ENCODE measurements around the gene NTNG2. TPM values are rescaled to one million over a fixed set of nuclear protein-coding genes. Genes with fewer than 3 reads are reported as not detected.

NTNG2 gene
- total RNA-seq, 4 donors from 2014 or later = 1.5 to 6.6 (median 4.3) TPM

- intact Hi-C loops (cut with DNase I) = no loop called here
- Histone ChIP-seq H3K4me3 (no peak overlapping the region), H3K4me1 (peaks cover 0 to 5% (median 0%) of the 10 kb centered on the region in 4 donors), H3K27me3 (peaks cover 0 to 46% (median 1%) of the 10 kb centered on the region in 4 donors), H3K9me3 (no peaks in the 10 kb centered on the region), H3K27ac (replicated peaks in 1 of 4) (no peak overlapping the region), H3K36me3 (no peaks in the 10 kb centered on the region)
- no peak for DNase-seq (ENCODE audit: extremely low spot score)
- WGBS = 85% methylated on average over 5 of the region's 5 CpGs
- TF ChIP-seq POLR2A (IDR thresholded peaks at IDR 0.05; ENCODE audit: low read depth) = no peak
- no peak for TF ChIP-seq EP300 (IDR thresholded peaks at IDR 0.05)
- TF ChIP-seq CTCF (IDR thresholded peaks at IDR 0.05) = no peak
- TF ChIP-seq POLR2AphosphoS5 (IDR thresholded peaks at IDR 0.05) = no peak
These were observed 10.3 kb downstream of the NTNG2 start for GRCh38 chr9:132172185-132172584.

- Histone ChIP-seq H3K4me3 (no peak overlapping the region), H3K9me3 (no peaks in the 10 kb centered on the region), H3K4me1 (no peaks in the 10 kb centered on the region), H3K27ac (replicated peaks in 1 of 4) (no peak overlapping the region), H3K36me3 (no peaks in the 10 kb centered on the region), H3K27me3 (peaks cover 0 to 31% (median 0%) of the 10 kb centered on the region in 4 donors)
- WGBS = 69% methylated on average over 13 of the region's 14 CpGs
- no peak for DNase-seq (ENCODE audit: extremely low spot score)
- intact Hi-C loops (cut with DNase I) = no loop called here
- no peak for TF ChIP-seq POLR2A (IDR thresholded peaks at IDR 0.05; ENCODE audit: low read depth)
- TF ChIP-seq EP300 (IDR thresholded peaks at IDR 0.05) = no peak
- TF ChIP-seq CTCF (IDR thresholded peaks at IDR 0.05) = no peak
- no peak for TF ChIP-seq POLR2AphosphoS5 (IDR thresholded peaks at IDR 0.05)
These were observed 13.6 kb downstream of the NTNG2 start for GRCh38 chr9:132175431-132175830.

GRCh38 chr9:132176338-132176737 is 14.5 kb downstream of the NTNG2 start:
- H3K9me3 ChIP-seq = no peaks in the 10 kb centered on the region
- 95% methylated on average over 5 of the region's 5 CpGs for WGBS
- peaks cover 0 to 37% (median 0%) of the 10 kb centered on the region in 4 donors for H3K27me3 ChIP-seq
- no peak for DNase-seq (ENCODE audit: extremely low spot score)
- intact Hi-C loops (cut with DNase I) = no loop called here
- H3K36me3 ChIP-seq = no peaks in the 10 kb centered on the region
- H3K4me1 ChIP-seq = no peaks in the 10 kb centered on the region
- no peak overlapping the region for H3K27ac ChIP-seq (replicated peaks in 1 of 4)
- TF ChIP-seq POLR2AphosphoS5 (IDR thresholded peaks at IDR 0.05) = no peak
- no peak for TF ChIP-seq POLR2A (IDR thresholded peaks at IDR 0.05; ENCODE audit: low read depth)
- no peak for TF ChIP-seq EP300 (IDR thresholded peaks at IDR 0.05)
- TF ChIP-seq CTCF (IDR thresholded peaks at IDR 0.05) = no peak
- H3K4me3 ChIP-seq = no peak overlapping the region

GRCh38 chr9:132181796-132182313 is 20.0 kb downstream of the NTNG2 start:
- H3K4me1 ChIP-seq = peaks cover 0 to 6% (median 3%) of the 10 kb centered on the region in 4 donors
- intact Hi-C loops (cut with DNase I) = no loop called here
- peaks cover 0 to 76% (median 0%) of the 10 kb centered on the region in 4 donors for H3K27me3 ChIP-seq
- WGBS = 55% methylated on average over 8 of the region's 19 CpGs
- no peak overlapping the region for H3K4me3 ChIP-seq
- no peak for TF ChIP-seq POLR2AphosphoS5 (IDR thresholded peaks at IDR 0.05)
- no peak for TF ChIP-seq POLR2A (IDR thresholded peaks at IDR 0.05; ENCODE audit: low read depth)
- no peak for TF ChIP-seq CTCF (IDR thresholded peaks at IDR 0.05)
- no peak overlapping the region for H3K27ac ChIP-seq (replicated peaks in 1 of 4)
- no peaks in the 10 kb centered on the region for H3K36me3 ChIP-seq
- DNase-seq (ENCODE audit: extremely low spot score) = no peak
- H3K9me3 ChIP-seq = no peaks in the 10 kb centered on the region
